ENCODE results near the gene CDC5L. TPM values are rescaled to one million over a fixed set of nuclear protein-coding genes. Genes with fewer than 3 reads are reported as not detected.

CDC5L gene
- total RNA-seq, 2 donors from 2014 or later: 16.4 to 16.5 TPM

DNA sequence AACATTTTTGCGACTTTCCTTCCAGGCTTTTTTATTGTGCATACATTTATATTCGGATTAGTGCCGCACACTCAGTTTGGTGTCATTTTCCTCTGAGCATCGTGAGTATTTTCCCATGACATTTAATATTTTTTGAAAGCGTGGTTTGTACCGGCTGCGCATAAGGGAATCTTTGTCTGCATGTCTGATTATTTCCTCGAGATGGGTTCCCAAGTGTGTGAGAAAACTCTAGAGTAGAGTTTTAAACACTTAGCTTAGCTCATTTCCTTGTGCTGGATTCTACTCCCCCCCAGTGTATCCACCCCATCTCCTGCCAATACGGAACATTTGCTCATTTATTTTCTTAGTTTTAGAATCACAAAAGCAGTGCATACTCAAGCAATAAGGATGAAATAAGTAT is 94.3 kb downstream of the CDC5L start:
- TF ChIP-seq, protein P1, sequence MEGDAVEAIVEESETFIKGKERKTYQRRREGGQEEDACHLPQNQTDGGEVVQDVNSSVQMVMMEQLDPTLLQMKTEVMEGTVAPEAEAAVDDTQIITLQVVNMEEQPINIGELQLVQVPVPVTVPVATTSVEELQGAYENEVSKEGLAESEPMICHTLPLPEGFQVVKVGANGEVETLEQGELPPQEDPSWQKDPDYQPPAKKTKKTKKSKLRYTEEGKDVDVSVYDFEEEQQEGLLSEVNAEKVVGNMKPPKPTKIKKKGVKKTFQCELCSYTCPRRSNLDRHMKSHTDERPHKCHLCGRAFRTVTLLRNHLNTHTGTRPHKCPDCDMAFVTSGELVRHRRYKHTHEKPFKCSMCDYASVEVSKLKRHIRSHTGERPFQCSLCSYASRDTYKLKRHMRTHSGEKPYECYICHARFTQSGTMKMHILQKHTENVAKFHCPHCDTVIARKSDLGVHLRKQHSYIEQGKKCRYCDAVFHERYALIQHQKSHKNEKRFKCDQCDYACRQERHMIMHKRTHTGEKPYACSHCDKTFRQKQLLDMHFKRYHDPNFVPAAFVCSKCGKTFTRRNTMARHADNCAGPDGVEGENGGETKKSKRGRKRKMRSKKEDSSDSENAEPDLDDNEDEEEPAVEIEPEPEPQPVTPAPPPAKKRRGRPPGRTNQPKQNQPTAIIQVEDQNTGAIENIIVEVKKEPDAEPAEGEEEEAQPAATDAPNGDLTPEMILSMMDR (IDR thresholded peaks at IDR 0.05): no peak
- no peak overlapping the region for H3K4me3 ChIP-seq
- H3K27me3 ChIP-seq: no peaks in the 10 kb centered on the region
- H3K36me3 ChIP-seq: no peaks in the 10 kb centered on the region
- DNase-seq (ENCODE audit: low spot score): no peak
- no peaks in the 10 kb centered on the region for H3K4me1 ChIP-seq
- H3K9me3 ChIP-seq: no peaks in the 10 kb centered on the region
- H3K27ac ChIP-seq: no peak overlapping the region

DNA sequence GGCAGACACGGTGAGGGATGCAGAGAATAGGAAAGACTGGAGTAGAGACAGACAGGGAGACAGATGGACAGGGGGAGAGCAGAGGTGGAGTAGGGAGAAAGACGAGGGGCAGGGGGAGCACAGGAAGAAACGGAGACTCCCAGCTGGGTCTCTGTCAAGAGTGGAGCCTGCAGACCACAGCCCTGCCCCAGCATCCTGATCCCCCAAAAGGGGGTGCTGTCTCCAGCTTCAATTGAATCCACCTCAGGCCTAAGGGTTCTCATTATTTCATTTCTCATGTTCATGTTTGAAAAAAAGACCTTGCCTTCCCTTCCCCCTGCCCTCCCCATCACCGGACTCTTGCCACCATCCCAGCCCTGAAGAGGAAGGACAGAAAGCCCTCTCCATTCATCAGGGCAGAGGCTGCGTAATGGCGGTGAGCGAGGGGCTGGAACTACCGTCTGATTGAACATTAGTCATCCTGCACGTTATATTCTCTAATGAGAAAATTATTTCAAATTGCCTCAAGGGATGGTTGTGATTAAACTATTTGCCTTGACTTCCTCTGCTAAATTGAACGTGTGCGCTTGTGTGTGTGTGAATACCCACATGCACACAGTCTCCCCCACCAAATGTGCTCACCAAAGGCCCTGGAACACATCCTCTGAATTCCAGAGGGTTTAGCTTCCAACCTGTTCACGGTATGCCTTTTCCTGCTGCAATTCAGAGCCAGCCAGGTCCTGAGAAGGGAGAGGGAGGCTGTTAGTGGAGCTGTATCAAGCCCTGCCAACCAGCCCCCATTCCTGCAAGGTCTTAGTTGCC is 98.3 kb downstream of the CDC5L start:
- Histone ChIP-seq H3K27me3 (no peaks in the 10 kb centered on the region), H3K4me1 (peaks cover 0 to 5% of the 10 kb centered on the region in 2 donors), H3K9me3 (no peaks in the 10 kb centered on the region), H3K27ac (no peak overlapping the region), H3K36me3 (no peaks in the 10 kb centered on the region), H3K4me3 (no peak overlapping the region)
- no peak for DNase-seq (ENCODE audit: low spot score)
- TF ChIP-seq, protein P1 (IDR thresholded peaks at IDR 0.05): no peak

DNA sequence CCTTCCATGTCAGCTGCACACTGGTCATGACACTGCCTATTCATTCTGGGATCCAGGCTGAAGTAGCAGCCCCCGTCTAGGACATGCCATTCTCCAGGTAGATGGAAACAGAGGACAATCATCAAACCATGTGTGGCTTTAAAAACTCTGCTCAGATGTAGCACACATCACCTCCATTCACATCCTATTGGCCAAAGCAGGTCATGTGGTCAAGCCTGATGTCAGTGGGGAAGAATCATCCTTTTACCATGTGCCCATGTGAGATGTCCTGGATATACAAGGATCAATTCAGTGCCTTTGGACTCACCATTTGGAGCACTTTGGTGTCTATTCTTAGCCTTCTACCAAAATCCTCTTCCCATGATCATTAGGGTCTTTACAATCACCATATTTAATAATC is 99.5 kb downstream of the CDC5L start:
- H3K9me3 ChIP-seq: no peaks in the 10 kb centered on the region
- DNase-seq (ENCODE audit: low spot score): no peak
- H3K36me3 ChIP-seq: no peaks in the 10 kb centered on the region
- no peaks in the 10 kb centered on the region for H3K27me3 ChIP-seq
- TF ChIP-seq, protein P1 (IDR thresholded peaks at IDR 0.05): no peak
- H3K27ac ChIP-seq: no peak overlapping the region
- H3K4me1 ChIP-seq: peaks cover 0 to 5% of the 10 kb centered on the region in 2 donors
- no peak overlapping the region for H3K4me3 ChIP-seq

DNA sequence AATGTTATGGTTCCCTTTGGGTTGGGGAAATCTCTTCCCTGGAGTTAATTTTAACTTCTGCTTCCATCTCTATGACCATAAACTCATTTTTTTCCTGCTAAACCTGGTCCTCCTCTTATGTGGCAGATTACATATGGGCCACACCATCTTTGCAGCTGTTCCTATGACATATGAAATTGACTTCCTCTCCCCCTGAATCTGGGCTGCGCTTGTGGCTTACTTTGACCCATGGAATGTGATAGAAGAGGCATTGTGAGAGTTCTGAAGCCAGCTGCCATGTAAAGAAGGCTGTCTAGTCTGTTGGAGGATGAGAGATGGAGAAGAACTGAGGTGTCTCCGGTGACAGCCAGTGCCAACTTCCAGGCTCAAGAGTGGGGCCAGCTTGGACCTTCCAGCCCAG is 100.1 kb downstream of the CDC5L start:
- TF ChIP-seq, protein P1 (IDR thresholded peaks at IDR 0.05): no peak
- H3K27ac ChIP-seq: no peak overlapping the region
- no peak for DNase-seq (ENCODE audit: low spot score)
- no peaks in the 10 kb centered on the region for H3K36me3 ChIP-seq
- no peaks in the 10 kb centered on the region for H3K9me3 ChIP-seq
- H3K27me3 ChIP-seq: no peaks in the 10 kb centered on the region
- no peak overlapping the region for H3K4me3 ChIP-seq
- peaks cover 0 to 5% of the 10 kb centered on the region in 2 donors for H3K4me1 ChIP-seq

DNA sequence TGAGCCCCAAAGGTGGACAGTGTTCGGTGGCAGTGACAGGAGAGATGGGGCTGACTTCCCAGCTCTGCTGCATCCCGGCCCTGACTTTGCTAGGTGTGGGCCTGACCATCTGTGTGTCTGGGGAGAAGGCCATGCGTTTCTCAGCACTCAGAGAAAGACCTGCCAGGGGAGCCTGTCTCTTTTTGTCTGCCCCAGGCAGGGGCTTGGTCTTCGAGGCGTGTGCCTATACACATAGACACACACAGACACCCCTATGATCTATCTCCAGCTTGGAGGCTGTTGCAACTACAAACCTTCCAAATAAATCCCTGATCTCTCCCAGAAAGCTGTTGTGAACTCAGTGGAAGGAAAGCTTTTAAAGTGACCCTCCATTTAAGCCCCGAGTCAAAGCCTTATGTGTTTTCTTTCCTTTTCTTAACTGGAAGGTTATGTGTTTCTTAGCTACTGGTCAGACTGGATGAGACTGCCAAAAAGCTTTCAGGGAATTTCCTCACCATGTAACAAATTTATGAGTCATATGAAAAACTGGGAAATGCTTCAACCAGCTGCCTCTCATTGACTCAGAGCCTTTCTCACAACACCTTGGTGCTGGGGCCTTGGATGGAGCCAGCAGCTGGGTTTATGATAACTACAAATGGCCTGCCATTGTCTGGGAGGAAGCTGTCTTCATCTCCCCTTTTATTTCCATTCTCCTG is 102.6 kb downstream of the CDC5L start:
- no peaks in the 10 kb centered on the region for H3K36me3 ChIP-seq
- DNase-seq (ENCODE audit: low spot score): no peak
- H3K4me3 ChIP-seq: no peak overlapping the region
- H3K27me3 ChIP-seq: no peaks in the 10 kb centered on the region
- H3K27ac ChIP-seq: peak overlapping the region; percentile 40 to 47
- TF ChIP-seq, protein P1 (IDR thresholded peaks at IDR 0.05): no peak
- H3K4me1 ChIP-seq: peaks cover 0 to 5% of the 10 kb centered on the region in 2 donors
- H3K9me3 ChIP-seq: no peaks in the 10 kb centered on the region

Measured in right atrium auricular region (tissue), 2 donors.